ENCODE data around the gene TRAF3.

DNA sequence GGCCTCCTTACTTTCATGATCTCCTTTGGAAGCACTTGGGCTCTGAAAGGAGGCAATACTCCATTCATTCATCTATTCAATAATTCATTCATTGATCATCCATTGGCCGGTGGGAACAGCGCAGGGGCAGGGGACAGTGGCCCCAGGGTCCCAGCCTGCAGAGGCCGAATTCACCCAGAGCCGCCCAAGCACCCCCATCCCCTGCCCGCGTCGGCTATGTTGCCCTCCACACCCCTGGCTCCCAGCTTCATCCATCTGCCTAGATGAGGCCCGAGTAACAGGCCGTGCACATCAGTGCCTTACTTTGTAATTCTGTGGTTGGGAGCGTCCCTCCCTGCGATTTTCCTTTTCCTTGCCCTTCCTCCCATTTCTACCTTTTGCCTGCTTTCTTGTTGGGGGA is 148.4 kb downstream of the TRAF3 start:
- TF ChIP-seq, protein P1, sequence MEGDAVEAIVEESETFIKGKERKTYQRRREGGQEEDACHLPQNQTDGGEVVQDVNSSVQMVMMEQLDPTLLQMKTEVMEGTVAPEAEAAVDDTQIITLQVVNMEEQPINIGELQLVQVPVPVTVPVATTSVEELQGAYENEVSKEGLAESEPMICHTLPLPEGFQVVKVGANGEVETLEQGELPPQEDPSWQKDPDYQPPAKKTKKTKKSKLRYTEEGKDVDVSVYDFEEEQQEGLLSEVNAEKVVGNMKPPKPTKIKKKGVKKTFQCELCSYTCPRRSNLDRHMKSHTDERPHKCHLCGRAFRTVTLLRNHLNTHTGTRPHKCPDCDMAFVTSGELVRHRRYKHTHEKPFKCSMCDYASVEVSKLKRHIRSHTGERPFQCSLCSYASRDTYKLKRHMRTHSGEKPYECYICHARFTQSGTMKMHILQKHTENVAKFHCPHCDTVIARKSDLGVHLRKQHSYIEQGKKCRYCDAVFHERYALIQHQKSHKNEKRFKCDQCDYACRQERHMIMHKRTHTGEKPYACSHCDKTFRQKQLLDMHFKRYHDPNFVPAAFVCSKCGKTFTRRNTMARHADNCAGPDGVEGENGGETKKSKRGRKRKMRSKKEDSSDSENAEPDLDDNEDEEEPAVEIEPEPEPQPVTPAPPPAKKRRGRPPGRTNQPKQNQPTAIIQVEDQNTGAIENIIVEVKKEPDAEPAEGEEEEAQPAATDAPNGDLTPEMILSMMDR (IDR thresholded peaks at IDR 0.05; ENCODE audit: borderline replicate concordance, extremely low read depth, low read length, poor library complexity, severe bottlenecking): no peak
- TF ChIP-seq EZH2 (IDR thresholded peaks at IDR 0.05; ENCODE audit: borderline replicate concordance, low read depth, low read length, severe bottlenecking): no peak

Measured in DND-41 (cell line).